ENCODE data around the gene WDR47. TPM values are rescaled to one million over a fixed set of nuclear protein-coding genes. Genes with fewer than 3 reads are reported as not detected.
A peak's percentile ranks its signal among the peaks of the same experiment; 100 is the strongest.

Gene WDR47
- total and polyA plus RNA-seq, 8 donors: 3.7 to 16.9 (median 5.1) TPM

- Histone ChIP-seq H3K36me3 (no peaks in the 10 kb centered on the region), H3K9me3 (no peaks in the 10 kb centered on the region), H3K27ac (peak overlapping the region in 4 of 5 donors; percentile 41 to 66 (median 56)), H3K27me3 (no peaks in the 10 kb centered on the region), H3K4me1 (peaks cover 0 to 6% (median 5%) of the 10 kb centered on the region in 4 donors), H3K4me3 (no peak overlapping the region)
- intact Hi-C loops (cut with DNase I; ENCODE audit: low total_unique reads): no loop called here
- WGBS, 5 donors: 83 to 92% (median 88%) methylated on average over 5 of the region's 5 CpGs
- TF ChIP-seq POLR2A (IDR thresholded peaks at IDR 0.05) (no peak), POLR2AphosphoS5 (IDR thresholded peaks at IDR 0.05) (no peak), EP300 (IDR thresholded peaks at IDR 0.05) (no peak)
- TF ChIP-seq, protein P1, sequence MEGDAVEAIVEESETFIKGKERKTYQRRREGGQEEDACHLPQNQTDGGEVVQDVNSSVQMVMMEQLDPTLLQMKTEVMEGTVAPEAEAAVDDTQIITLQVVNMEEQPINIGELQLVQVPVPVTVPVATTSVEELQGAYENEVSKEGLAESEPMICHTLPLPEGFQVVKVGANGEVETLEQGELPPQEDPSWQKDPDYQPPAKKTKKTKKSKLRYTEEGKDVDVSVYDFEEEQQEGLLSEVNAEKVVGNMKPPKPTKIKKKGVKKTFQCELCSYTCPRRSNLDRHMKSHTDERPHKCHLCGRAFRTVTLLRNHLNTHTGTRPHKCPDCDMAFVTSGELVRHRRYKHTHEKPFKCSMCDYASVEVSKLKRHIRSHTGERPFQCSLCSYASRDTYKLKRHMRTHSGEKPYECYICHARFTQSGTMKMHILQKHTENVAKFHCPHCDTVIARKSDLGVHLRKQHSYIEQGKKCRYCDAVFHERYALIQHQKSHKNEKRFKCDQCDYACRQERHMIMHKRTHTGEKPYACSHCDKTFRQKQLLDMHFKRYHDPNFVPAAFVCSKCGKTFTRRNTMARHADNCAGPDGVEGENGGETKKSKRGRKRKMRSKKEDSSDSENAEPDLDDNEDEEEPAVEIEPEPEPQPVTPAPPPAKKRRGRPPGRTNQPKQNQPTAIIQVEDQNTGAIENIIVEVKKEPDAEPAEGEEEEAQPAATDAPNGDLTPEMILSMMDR (IDR thresholded peaks at IDR 0.05): no peak
- DNase-seq: no peak
Measured at GRCh38 chr1:109080441-109081082, 38.7 kb upstream of the WDR47 start.

GRCh38 chr1:109079240-109079622, 37.3 kb upstream of the WDR47 start:
- Histone ChIP-seq H3K9me3 (no peaks in the 10 kb centered on the region), H3K36me3 (no peaks in the 10 kb centered on the region), H3K4me1 (peaks cover 9 to 18% (median 13%) of the 10 kb centered on the region in 4 donors), H3K27me3 (no peaks in the 10 kb centered on the region), H3K4me3 (no peak overlapping the region), H3K27ac (peak overlapping the region in 3 of 5 donors; percentile 56 to 66 (median 57))
- intact Hi-C loops (cut with DNase I; ENCODE audit: low total_unique reads): no loop called here
- no peak for DNase-seq
- 91 to 95% (median 94%) methylated on average over 2 of the region's 2 CpGs for WGBS, 5 donors
- no peak for TF ChIP-seq EP300 (IDR thresholded peaks at IDR 0.05)
- TF ChIP-seq POLR2AphosphoS5 (IDR thresholded peaks at IDR 0.05): no peak
- no peak for TF ChIP-seq POLR2A (IDR thresholded peaks at IDR 0.05)
- TF ChIP-seq, protein P1 (IDR thresholded peaks at IDR 0.05): no peak

DNA sequence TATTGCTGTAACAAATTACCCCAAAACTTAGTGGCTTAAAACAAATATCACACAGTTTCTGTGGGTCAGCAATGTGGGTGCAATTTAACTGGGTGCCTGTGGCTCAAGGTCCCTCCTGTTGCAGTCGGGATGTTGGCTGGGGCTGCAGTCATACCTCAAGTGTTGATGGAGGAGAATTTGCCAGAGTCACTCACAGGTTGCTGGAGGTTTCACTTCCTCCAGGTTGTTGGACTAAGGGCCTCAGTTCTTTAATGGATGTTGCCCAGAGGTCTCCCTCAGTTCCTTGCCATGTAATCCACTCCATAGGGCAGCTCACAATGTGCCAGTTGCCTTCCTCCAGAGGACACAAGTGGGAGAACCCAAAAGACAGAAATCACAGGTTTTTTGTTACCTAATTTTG, 36.4 kb upstream of the WDR47 start:
- intact Hi-C loops (cut with DNase I; ENCODE audit: low total_unique reads): no loop called here
- Histone ChIP-seq H3K27me3 (no peaks in the 10 kb centered on the region), H3K4me3 (no peak overlapping the region), H3K9me3 (no peaks in the 10 kb centered on the region), H3K4me1 (peaks cover 9 to 24% (median 16%) of the 10 kb centered on the region in 4 donors), H3K36me3 (peaks cover 0 to 6% (median 6%) of the 10 kb centered on the region in 4 donors), H3K27ac (no peak overlapping the region)
- TF ChIP-seq, protein P1 (IDR thresholded peaks at IDR 0.05): no peak
- TF ChIP-seq EP300 (IDR thresholded peaks at IDR 0.05): no peak
- TF ChIP-seq POLR2AphosphoS5 (IDR thresholded peaks at IDR 0.05): no peak
- no peak for TF ChIP-seq POLR2A (IDR thresholded peaks at IDR 0.05)
- DNase-seq: no peak
- WGBS, 5 donors: 82 to 100% (median 85%) methylated on average over 1 of the region's 1 CpG

- 5 to 7% (median 6%) methylated on average over 31 to 39 of the region's 39 CpGs for WGBS, 5 donors
Measured at GRCh38 chr1:109075531-109076490, 33.9 kb upstream of the WDR47 start, which contains the start of gene TAF13. TSS of gene TAF13 (minus strand) at chr1:109076003. CDS start at chr1:109075947, 56 bp downstream.

More at GRCh38 chr1:109075531-109076490, 33.9 kb upstream of the WDR47 start, which contains the start of gene TAF13:
- Histone ChIP-seq H3K4me3 (peak within 1 kb of the TSS; percentile 57 to 78 (median 68)), H3K36me3 (peaks cover 0 to 26% (median 22%) of the 10 kb centered on the region in 4 donors), H3K9me3 (no peaks in the 10 kb centered on the region), H3K27ac (peak within 1 kb of the TSS; percentile 89 to 96 (median 91)), H3K4me1 (peaks cover 9 to 37% (median 16%) of the 10 kb centered on the region in 4 donors), H3K27me3 (no peaks in the 10 kb centered on the region)
- intact Hi-C loops (cut with DNase I; ENCODE audit: low total_unique reads): no loop called here
- peak; percentile 96 to 99 for DNase-seq
- TF ChIP-seq EP300 (IDR thresholded peaks at IDR 0.05) (no peak), POLR2AphosphoS5 (IDR thresholded peaks at IDR 0.05) (peak; percentile 99 to 100 (median 100)), POLR2A (IDR thresholded peaks at IDR 0.05) (peak in 2 of 4 donors; percentile 95)
- TF ChIP-seq, protein P1 (IDR thresholded peaks at IDR 0.05): peak in 4 of 7 experiments; percentile 25 to 62 (median 46)

Data from stomach (tissue), 9 donors.